K562 (cell line): ENCODE data around the gene KIF5C. TPM values are rescaled to one million over a fixed set of nuclear protein-coding genes. Genes with fewer than 3 reads are reported as not detected.

Experiments used
- ATAC-seq: fragments of 200-7000 bp; cut with Tn5 transposase; 3 replicates; pipeline ENCODE4 v1.9.1; 2020; ENCODE audit warnings: moderate library complexity
- BruUV-seq: library from RNA; stranded (reverse); fragments of 400-500 nt; replicated peaks from 2 replicates; lab custom pipeline; 2021; lab: Mats Ljungman, UMichigan
- CTCF ChIA-PET: fragments of 300-600 bp; formaldehyde crosslinking; extraction: SDS; loops from one replicate; lab custom pipeline; 2021; ENCODE audit warnings: low intra/inter-chr PET ratio; lab: Yijun Ruan, JAX
- POLR2A ChIA-PET: fragments of 300-600, 350-650 bp; sonication (Branson Sonifier 250); formaldehyde crosslinking; extraction: SDS; loops from one replicate; lab custom pipeline; 2021; ENCODE audit warnings: antibody characterized with exemption, inconsistent platforms; lab: Yijun Ruan, JAX
- DNase-seq, 4 experiments: peaks; one replicate each; pipeline versions ENCODE4 v3.0.0 to v3.0.0-alpha.2; 2011 to 2018; ENCODE audit warnings: low spot score in 3 of 4, mixed read lengths in 3 of 4; ENCODE audit errors: extremely low read depth in 1 of 4
- FAIRE-seq: peaks from 2 replicates; lab custom pipeline; 2011; peaks lifted over from hg19 to GRCh38; lab: Jason Lieb, UNC
- H2AFZ ChIP-seq: 2 replicates; pipeline ENCODE4 v1.6.0; 2011; ENCODE audit warnings: low read depth, low read length, control low read depth, inconsistent platforms
- H3K27ac ChIP-seq: fragments of 200-600 bp; 3 replicates; pipeline ENCODE4 v1.8.0; 2011; ENCODE audit warnings: low read depth, mild to moderate bottlenecking, control low read depth, inconsistent platforms, low read length, moderate library complexity, mixed read lengths; ENCODE audit errors: extremely low read depth
- H3K27me3 ChIP-seq, 2 experiments: fragments of 300-600 bp in 1 of 2; 2 replicates in 1 of 2; 3 replicates in 1 of 2; pipeline versions ENCODE4 v1.6.0 to v1.8.0; 2011; ENCODE audit warnings: inconsistent platforms in 2 of 2, low read length in 2 of 2, mild to moderate bottlenecking in 1 of 2, mixed read lengths in 1 of 2, moderate library complexity in 1 of 2; ENCODE audit not compliant: control insufficient read depth in 2 of 2, insufficient read depth in 2 of 2
- H3K36me3 ChIP-seq: fragments of 300-600 bp; 3 replicates; pipeline ENCODE4 v1.8.0; 2011; ENCODE audit warnings: mild to moderate bottlenecking, low read length, inconsistent platforms; ENCODE audit not compliant: control insufficient read depth, insufficient read depth
- H3K4me1 ChIP-seq, 2 experiments: fragments of 200-600 bp in 1 of 2; replicated peaks in 1 of 2; 2 replicates in 1 of 2; 3 replicates in 1 of 2; pipeline versions ENCODE4 v1.5.1 to v1.8.0; 2011; ENCODE audit warnings: inconsistent platforms in 2 of 2, low read length in 2 of 2, mild to moderate bottlenecking in 1 of 2, mixed read lengths in 1 of 2, moderate library complexity in 1 of 2; ENCODE audit not compliant: control insufficient read depth in 2 of 2, insufficient read depth in 2 of 2
- H3K4me2 ChIP-seq: 2 replicates; pipeline ENCODE4 v1.6.1; 2011; ENCODE audit warnings: low read length, control low read depth, inconsistent platforms, mixed read lengths; ENCODE audit not compliant: insufficient read depth
- H3K4me3 ChIP-seq: fragments of 200-600 bp; sonication (generic), shearing (Covaris generic); 2 replicates; pipeline ENCODE4 v1.5.1; 2016; ENCODE audit warnings: control low read depth, inconsistent platforms
- H3K79me2 ChIP-seq: fragments of 200-600 bp; 3 replicates; pipeline ENCODE4 v1.8.0; 2011; ENCODE audit warnings: low read length, inconsistent platforms; ENCODE audit not compliant: control insufficient read depth, insufficient read depth
- H3K9ac ChIP-seq, 2 experiments: 2 replicates each; pipeline versions ENCODE4 v1.6.0 to v1.6.1; 2011; ENCODE audit warnings: low read depth in 2 of 2, low read length in 2 of 2, control low read depth in 1 of 2, inconsistent platforms in 1 of 2, mild to moderate bottlenecking in 1 of 2, mixed read lengths in 1 of 2; ENCODE audit not compliant: insufficient read depth in 1 of 2
- H3K9me1 ChIP-seq: one replicate; pipeline ENCODE4 v1.6.0; 2011; ENCODE audit warnings: inconsistent platforms, mild to moderate bottlenecking, low read length, moderate library complexity; ENCODE audit not compliant: control insufficient read depth, insufficient read depth
- H3K9me3 ChIP-seq: replicated peaks from 2 replicates; pipeline ENCODE4 v1.5.1; 2011; ENCODE audit warnings: low read depth, low read length, inconsistent platforms; ENCODE audit not compliant: control insufficient read depth, insufficient read depth
- H4K20me1 ChIP-seq: replicated peaks from 2 replicates; pipeline ENCODE4 v1.6.1; 2011; ENCODE audit warnings: low read length, inconsistent platforms, mixed read lengths; ENCODE audit not compliant: control insufficient read depth, insufficient read depth
- ARID1B ChIP-seq: fragments of 450-650 bp; IDR thresholded peaks from 2 replicates; pipeline ENCODE4 v1.6.1; 2016; ENCODE audit warnings: antibody characterized with exemption, mild to moderate bottlenecking, inconsistent platforms
- CHD4 ChIP-seq: fragments of 200-600 bp; sonication (generic); IDR thresholded peaks from 3 replicates; pipeline ENCODE4 v1.6.1; 2012; ENCODE audit warnings: low read depth, mild to moderate bottlenecking, mixed read lengths, low read length, inconsistent platforms; ENCODE audit not compliant: insufficient read depth, insufficient replicate concordance, poor library complexity, severe bottlenecking
- LEF1 ChIP-seq: fragments of 450-650 bp; IDR thresholded peaks from 2 replicates; pipeline ENCODE4 v1.6.1; 2016; ENCODE audit warnings: mild to moderate bottlenecking
- PPARD ChIP-seq: fragments of 250-450 bp; sonication (Bioruptor Pico); IDR thresholded peaks from 2 replicates; pipeline ENCODE4 v1.8.0; 2022; ENCODE audit warnings: inconsistent platforms, mild to moderate bottlenecking, moderate library complexity
- ZKSCAN8 ChIP-seq: fragments of 200-800 bp; sonication (Bioruptor generic); IDR thresholded peaks from 2 replicates; pipeline ENCODE4 v1.6.1; 2016; ENCODE audit warnings: missing genetic modification characterization, missing compliant biosample characterization
- ZNF518B ChIP-seq: fragments of 250-450 bp; sonication (Bioruptor Pico); IDR thresholded peaks from 2 replicates; pipeline ENCODE4 v1.5.0; 2021; ENCODE audit warnings: mild to moderate bottlenecking, moderate library complexity
- ZNF707 ChIP-seq: fragments of 250-450 bp; sonication (Bioruptor Pico); conservative IDR thresholded peaks from 2 replicates; pipeline ENCODE4 v1.8.0; 2022; ENCODE audit warnings: inconsistent platforms, mild to moderate bottlenecking, moderate library complexity
- WGBS: fragments of 100-300 bp; shearing (Covaris generic); methylation state at CpG from one replicate; pipeline ENCODE4 v1.1.6; 2016; ENCODE audit warnings: low coverage, mixed read lengths; ENCODE audit not compliant: insufficient coverage; ENCODE audit errors: missing lambda C conversion rate; 5-methylcytosine and 5-hydroxymethylcytosine counted together
- in situ Hi-C: fragments of 300-500 bp; cut with MboI; formaldehyde crosslinking; loops from 4 replicates; pipeline ENCODE4 v1.15.0; 2018; ENCODE audit warnings: inconsistent platforms, mixed read lengths
- intact Hi-C: fragments of 100-400 bp; cut with micrococcal nuclease; formaldehyde crosslinking; loops from 2 replicates; pipeline ENCODE4 v1.14.2; 2022
- polyA plus RNA-seq, 8 experiments: library from polyadenylated mRNA; depleted of rRNA in 4 of 8; stranded (reverse) in 5 of 8; unstranded in 3 of 8; fragments of >200 nt; fragmentation: Nextera tagmentation in 2 of 8; fragmentation: Illumina TruSeq in 1 of 8; extraction: Ambion mirVana in 2 of 8; extraction: Trizol in 1 of 8; gene quantifications; 2 replicates each; pipeline versions ENCODE4 v1.2.1 to v1.2.3, GENCODE V29; 2011 to 2014; ENCODE audit warnings: inconsistent platforms in 1 of 8, missing spikeins in 1 of 8
- total RNA-seq, 7 experiments: library from RNA; depleted of rRNA in 6 of 7; stranded (reverse); fragments of >200 nt in 6 of 7; fragmentation: Illumina TruSeq in 2 of 7; extraction: Trizol in 2 of 7; gene quantifications; 2 replicates each; pipeline versions ENCODE4 v1.2.1 to v1.2.3, GENCODE V29; 2011 to 2021; ENCODE audit warnings: low replicate concordance in 1 of 7
- TF ChIP-seq, protein P1 (sequence below): fragments of 250-450 bp; sonication (Bioruptor Pico); IDR thresholded peaks from 2 replicates; pipeline ENCODE4 v1.4.0; 2020; ENCODE audit warnings: mild to moderate bottlenecking, moderate library complexity

KIF5C gene
- total and polyA plus RNA-seq, 9 of the 15 experiments (the other 6 are each of a cell fraction or from before 2014, with no cell fraction given) = 0.01 to 0.09 (median 0.01) TPM; not detected in 6

DNA sequence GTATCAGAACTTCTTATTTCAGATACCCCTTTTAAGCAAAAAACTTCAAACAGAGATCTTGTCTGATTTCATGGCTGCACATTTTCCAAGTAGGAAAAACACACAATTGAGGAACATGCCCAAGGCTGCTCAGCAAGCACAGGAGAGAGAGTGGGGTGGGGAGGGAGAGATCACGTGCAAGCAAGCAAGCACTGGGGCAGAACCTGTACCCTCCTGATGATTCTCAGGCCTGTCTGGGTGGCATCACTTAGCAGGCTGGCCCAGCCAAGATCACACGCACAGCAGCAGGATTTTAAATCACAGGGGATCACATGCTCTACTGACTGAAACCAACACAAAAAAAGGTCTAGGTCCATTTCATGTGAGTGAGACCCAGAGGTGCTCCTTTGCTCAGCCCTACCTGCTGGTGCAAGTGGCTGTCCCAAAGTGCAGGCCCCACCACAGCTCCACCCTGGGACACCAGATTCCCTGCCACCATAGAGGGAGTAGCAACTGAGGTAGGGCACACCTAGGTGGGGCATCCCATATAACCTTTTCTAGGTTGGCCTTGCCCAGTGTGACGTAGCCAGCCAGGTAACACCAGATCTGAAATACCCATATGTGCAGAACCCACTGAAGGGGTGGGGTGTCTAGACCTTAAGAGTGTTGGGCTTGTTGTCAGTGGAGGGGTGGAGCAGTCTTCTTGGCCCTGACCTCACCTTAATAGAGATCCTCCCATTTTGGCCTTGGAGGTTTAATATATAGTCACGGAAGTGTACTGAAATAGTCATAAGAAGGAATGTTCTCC, 161.7 kb downstream of the KIF5C start:
- DNase-seq (no peak), ATAC-seq (no peak), FAIRE-seq (no peak)
- ChIA-PET CTCF (interaction anchor here (1.0 kb wide), 1 partner anchor 8 kb away, joined by 3 read pairs; no protein-coding TSS in a partner anchor), POLR2A (no interaction called here)
- intact Hi-C loops (loop anchor here (5.0 kb wide), 1 partner anchor 276 kb away; no protein-coding TSS in a partner anchor), in situ Hi-C loops (no loop called here)
- Histone ChIP-seq H4K20me1 (no peaks in the 10 kb centered on the region), H3K79me2 (no peaks in the 10 kb centered on the region), H3K27ac (no peak overlapping the region), H3K4me2 (no peak overlapping the region), H2AFZ (no peak overlapping the region), H3K4me3 (no peak overlapping the region), H3K9me3 (no peaks in the 10 kb centered on the region), H3K27me3 (peaks cover 8 to 33% of the 10 kb centered on the region in 2 experiments; a peak in 3 of 5 replicates), H3K36me3 (no peaks in the 10 kb centered on the region), H3K9ac (no peak overlapping the region), H3K9me1 (no peaks in the 10 kb centered on the region), H3K4me1 (peaks cover 0 to 10% of the 10 kb centered on the region in 2 experiments; a peak in 1 of 5 replicates)
- 2% methylated on average over 4 of the region's 4 CpGs for WGBS
- no TSS peak for BruUV-seq
- TF ChIP-seq ZKSCAN8 (no peak), ARID1B (no peak), LEF1 (no peak), ZNF518B (CRISPR knock-in tag) (no peak), ZNF707 (CRISPR knock-in tag) (no peak), CHD4 (no peak), PPARD (CRISPR knock-in tag) (no peak)
- TF ChIP-seq, protein P1, sequence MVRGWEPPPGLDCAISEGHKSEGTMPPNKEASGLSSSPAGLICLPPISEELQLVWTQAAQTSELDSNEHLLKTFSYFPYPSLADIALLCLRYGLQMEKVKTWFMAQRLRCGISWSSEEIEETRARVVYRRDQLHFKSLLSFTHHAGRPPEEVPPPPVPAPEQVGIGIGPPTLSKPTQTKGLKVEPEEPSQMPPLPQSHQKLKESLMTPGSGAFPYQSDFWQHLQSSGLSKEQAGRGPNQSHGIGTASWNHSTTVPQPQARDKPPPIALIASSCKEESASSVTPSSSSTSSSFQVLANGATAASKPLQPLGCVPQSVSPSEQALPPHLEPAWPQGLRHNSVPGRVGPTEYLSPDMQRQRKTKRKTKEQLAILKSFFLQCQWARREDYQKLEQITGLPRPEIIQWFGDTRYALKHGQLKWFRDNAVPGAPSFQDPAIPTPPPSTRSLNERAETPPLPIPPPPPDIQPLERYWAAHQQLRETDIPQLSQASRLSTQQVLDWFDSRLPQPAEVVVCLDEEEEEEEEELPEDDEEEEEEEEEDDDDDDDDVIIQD (CRISPR knock-in tag) = no peak
